Transverse colon (tissue), 3 donors: ENCODE measurements around the gene SLFN12L.
"Not testable (repeated sequence)": the region's sequence is repeated elsewhere in the genome, so short reads cannot be mapped to it uniquely, and the experiment has no call there.

Experiments used
- POLR2A ChIP-seq: fragments of 450-650 bp; IDR thresholded peaks from one replicate; pipeline ENCODE4 v1.6.1; 2016; ENCODE audit warnings: antibody characterized with exemption, mild to moderate bottlenecking, moderate library complexity
- TF ChIP-seq, protein P1 (sequence below), 5 experiments: fragments of 200-600 bp in 3 of 5; fragments of 450-650 bp in 2 of 5; sonication (generic) in 3 of 5; IDR thresholded peaks; 1 replicate in 2 of 5; 2 replicates in 3 of 5; pipeline ENCODE4 v1.5.1; 2016 to 2017; ENCODE audit warnings: antibody characterized with exemption in 5 of 5, inconsistent platforms in 3 of 5, mild to moderate bottlenecking in 2 of 5, moderate library complexity in 1 of 5

DNA sequence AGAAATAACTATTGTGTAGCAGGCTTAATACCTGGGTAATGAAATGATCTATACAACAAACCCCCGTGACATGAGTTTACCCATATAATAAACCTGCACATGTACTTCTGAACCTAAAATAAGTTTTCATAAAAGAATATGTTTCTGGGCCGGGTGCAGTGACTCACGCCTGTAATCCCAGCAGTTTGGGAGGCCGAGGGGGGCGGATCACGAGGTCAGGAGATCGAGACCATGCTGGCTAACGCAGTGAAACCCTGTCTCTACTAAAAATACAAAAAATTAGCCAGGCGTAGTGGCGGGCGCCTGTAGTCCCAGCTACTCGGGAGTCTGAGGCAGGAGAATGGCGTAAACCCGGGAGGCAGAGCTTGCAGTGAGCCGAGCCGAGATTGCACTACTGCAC is 25.7 kb upstream of the SLFN12L start:
- TF ChIP-seq, protein P1, sequence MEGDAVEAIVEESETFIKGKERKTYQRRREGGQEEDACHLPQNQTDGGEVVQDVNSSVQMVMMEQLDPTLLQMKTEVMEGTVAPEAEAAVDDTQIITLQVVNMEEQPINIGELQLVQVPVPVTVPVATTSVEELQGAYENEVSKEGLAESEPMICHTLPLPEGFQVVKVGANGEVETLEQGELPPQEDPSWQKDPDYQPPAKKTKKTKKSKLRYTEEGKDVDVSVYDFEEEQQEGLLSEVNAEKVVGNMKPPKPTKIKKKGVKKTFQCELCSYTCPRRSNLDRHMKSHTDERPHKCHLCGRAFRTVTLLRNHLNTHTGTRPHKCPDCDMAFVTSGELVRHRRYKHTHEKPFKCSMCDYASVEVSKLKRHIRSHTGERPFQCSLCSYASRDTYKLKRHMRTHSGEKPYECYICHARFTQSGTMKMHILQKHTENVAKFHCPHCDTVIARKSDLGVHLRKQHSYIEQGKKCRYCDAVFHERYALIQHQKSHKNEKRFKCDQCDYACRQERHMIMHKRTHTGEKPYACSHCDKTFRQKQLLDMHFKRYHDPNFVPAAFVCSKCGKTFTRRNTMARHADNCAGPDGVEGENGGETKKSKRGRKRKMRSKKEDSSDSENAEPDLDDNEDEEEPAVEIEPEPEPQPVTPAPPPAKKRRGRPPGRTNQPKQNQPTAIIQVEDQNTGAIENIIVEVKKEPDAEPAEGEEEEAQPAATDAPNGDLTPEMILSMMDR (IDR thresholded peaks at IDR 0.05), result not testable (repeated sequence)
- TF ChIP-seq POLR2A, result not testable (repeated sequence)
